CD14-positive monocyte (primary cell): ENCODE results near the gene PAM. TPM values are rescaled to one million over a fixed set of nuclear protein-coding genes. Genes with fewer than 3 reads are reported as not detected.

Experiments used
- DNase-seq, 3 donors: peaks; one replicate each; pipeline ENCODE4 v3.0.0-alpha.2; 2011 to 2022
- H2AFZ ChIP-seq: 2 replicates; pipeline ENCODE4 v1.6.0; 2012; ENCODE audit warnings: mild to moderate bottlenecking, low read depth, low read length, inconsistent platforms; ENCODE audit not compliant: insufficient read depth, poor library complexity, severe bottlenecking
- H3K27ac ChIP-seq, 2 donors: 1 replicate in 1 of 2; 2 replicates in 1 of 2; pipeline ENCODE4 v1.5.1; 2012 to 2013; ENCODE audit warnings: low read length in 2 of 2, control low read depth in 1 of 2, inconsistent platforms in 1 of 2, low read depth in 1 of 2, mild to moderate bottlenecking in 1 of 2
- H3K27me3 ChIP-seq, 2 donors: one replicate each; pipeline versions ENCODE4 v1.6.0 to v1.6.1; 2011 to 2013; ENCODE audit warnings: low read length in 2 of 2; ENCODE audit not compliant: control insufficient read depth in 2 of 2, insufficient read depth in 2 of 2
- H3K36me3 ChIP-seq, 2 donors: replicated peaks in 1 of 2; 1 replicate in 1 of 2; 2 replicates in 1 of 2; pipeline versions ENCODE4 v1.5.1 to v1.6.1; 2012 to 2013; ENCODE audit warnings: low read length in 2 of 2, control low read depth in 1 of 2, inconsistent platforms in 1 of 2, mild to moderate bottlenecking in 1 of 2; ENCODE audit not compliant: insufficient read depth in 2 of 2, control insufficient read depth in 1 of 2
- H3K4me1 ChIP-seq, 2 donors: 1 replicate in 1 of 2; 2 replicates in 1 of 2; pipeline versions ENCODE4 v1.5.1 to v1.6.1; 2012 to 2013; ENCODE audit warnings: low read length in 2 of 2, control low read depth in 1 of 2, inconsistent platforms in 1 of 2, mild to moderate bottlenecking in 1 of 2, moderate library complexity in 1 of 2; ENCODE audit not compliant: insufficient read depth in 2 of 2, control insufficient read depth in 1 of 2
- H3K4me2 ChIP-seq: replicated peaks from 2 replicates; pipeline ENCODE3; 2012; ENCODE audit warnings: low read length, moderate library complexity, mild to moderate bottlenecking; ENCODE audit not compliant: poor library complexity, severe bottlenecking; ENCODE audit errors: extremely low read depth
- H3K4me3 ChIP-seq, 3 experiments: fragments of 200-600 bp in 1 of 3; sonication (generic) in 1 of 3; replicated peaks in 1 of 3; 1 replicate in 2 of 3; 2 replicates in 1 of 3; pipeline ENCODE4 v1.5.1; 2011 to 2013; ENCODE audit warnings: low read length in 3 of 3, mild to moderate bottlenecking in 3 of 3, control low read depth in 2 of 3, low read depth in 2 of 3, inconsistent platforms in 1 of 3, moderate library complexity in 1 of 3
- H3K79me2 ChIP-seq: 2 replicates; pipeline ENCODE4 v1.6.0; 2012; ENCODE audit warnings: mild to moderate bottlenecking, control low read depth, inconsistent platforms, low read length, moderate library complexity; ENCODE audit not compliant: insufficient read depth
- H3K9ac ChIP-seq: 2 replicates; pipeline ENCODE4 v1.6.0; 2017; ENCODE audit warnings: low read length, mild to moderate bottlenecking; ENCODE audit not compliant: insufficient read depth, poor library complexity, severe bottlenecking
- H3K9me3 ChIP-seq, 2 donors: replicated peaks in 1 of 2; 1 replicate in 1 of 2; 2 replicates in 1 of 2; pipeline versions ENCODE4 v1.5.1 to v1.6.1; 2012 to 2013; ENCODE audit warnings: low read length in 2 of 2, control low read depth in 1 of 2; ENCODE audit not compliant: control insufficient read depth in 1 of 2, insufficient read depth in 1 of 2
- H4K20me1 ChIP-seq: 2 replicates; pipeline ENCODE4 v1.6.0; 2012; ENCODE audit warnings: mild to moderate bottlenecking, low read length, control low read depth, moderate library complexity; ENCODE audit not compliant: insufficient read depth
- H3K27ac Mint-ChIP-seq, 7 donors: one replicate each; pipeline ENCODE4 v1.8.0; 2020; ENCODE audit warnings: mild to moderate bottlenecking in 7 of 7, mixed read lengths in 7 of 7, moderate library complexity in 6 of 7, inconsistent platforms in 2 of 7
- H3K27me3 Mint-ChIP-seq, 3 donors: one replicate each; pipeline ENCODE4 v1.8.0; 2021 to 2022; ENCODE audit warnings: low read depth in 3 of 3, mild to moderate bottlenecking in 3 of 3, mixed read lengths in 3 of 3, moderate library complexity in 3 of 3, inconsistent platforms in 1 of 3
- H3K36me3 Mint-ChIP-seq, 2 donors: one replicate each; pipeline ENCODE4 v1.8.0; 2020; ENCODE audit warnings: mixed read lengths in 2 of 2, inconsistent platforms in 1 of 2, mild to moderate bottlenecking in 1 of 2
- H3K4me1 Mint-ChIP-seq: one replicate; pipeline ENCODE4 v1.8.0; 2020; ENCODE audit warnings: mild to moderate bottlenecking, mixed read lengths
- H3K4me3 Mint-ChIP-seq, 2 donors: one replicate each; pipeline ENCODE4 v1.8.0; 2020; ENCODE audit warnings: mild to moderate bottlenecking in 2 of 2, mixed read lengths in 2 of 2, moderate library complexity in 1 of 2
- H3K9me3 Mint-ChIP-seq, 7 donors: one replicate each; pipeline ENCODE4 v1.8.0; 2020 to 2022; ENCODE audit warnings: mixed read lengths in 7 of 7, mild to moderate bottlenecking in 6 of 7, moderate library complexity in 6 of 7, inconsistent platforms in 2 of 7
- WGBS: methylation state at CpG from one replicate; pipeline ENCODE4 v1.1.5; 2013; ENCODE audit warnings: missing lambda C conversion rate; ENCODE audit not compliant: insufficient coverage; 5-methylcytosine and 5-hydroxymethylcytosine counted together
- intact Hi-C, 2 donors: fragments of 100-400 bp; cut with micrococcal nuclease; formaldehyde crosslinking; loops; one replicate each; pipeline versions ENCODE4 v1.15.0 to v1.15.1; 2023
- polyA plus RNA-seq, 3 donors: library from polyadenylated mRNA; depleted of rRNA in 1 of 3; unstranded in 2 of 3; stranded (reverse) in 1 of 3; fragments of 300-500 nt in 2 of 3; fragments of >200 nt in 1 of 3; fragmentation: Illumina TruSeq in 2 of 3; gene quantifications; 1 replicate in 2 of 3; 2 replicates in 1 of 3; pipeline ENCODE4 v1.2.3, GENCODE V29; 2012 to 2021
- TF ChIP-seq, protein P1 (sequence below): fragments of 200-600 bp; IDR thresholded peaks from one replicate; pipeline ENCODE4 v1.8.0; 2022; ENCODE audit warnings: antibody characterized with exemption, mild to moderate bottlenecking

PAM gene
- polyA plus RNA-seq, 3 donors, result 11.8 to 27.4 (median 12.8) TPM

DNA sequence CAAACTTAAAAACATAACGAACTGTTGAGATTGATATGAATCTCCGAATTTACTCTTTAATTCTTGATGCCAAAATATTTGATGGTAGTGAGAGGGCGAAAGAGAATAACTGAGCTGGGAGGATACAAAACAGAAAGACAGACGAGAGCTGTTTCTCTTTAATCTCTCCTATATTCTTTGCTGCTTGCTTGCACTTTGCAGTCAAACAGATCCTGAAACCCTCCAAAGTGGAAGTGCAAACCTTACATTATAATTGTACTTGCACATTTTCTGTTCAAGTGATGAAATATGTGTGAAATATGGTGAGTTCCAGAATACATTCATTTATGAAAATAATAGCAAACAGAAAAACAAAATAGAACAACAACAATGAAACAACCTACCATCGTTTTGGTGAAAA lies 63.8 kb downstream of the PAM start:
- Histone ChIP-seq H3K27ac (no peak overlapping the region), H2AFZ (no peak overlapping the region), H3K4me3 (no peak overlapping the region), H3K4me2 (no peak overlapping the region), H3K9ac (no peak overlapping the region), H3K4me1 (peaks cover 12 to 15% of the 10 kb centered on the region in 2 donors), H4K20me1 (no peaks in the 10 kb centered on the region), H3K36me3 (no peaks in the 10 kb centered on the region), H3K79me2 (no peaks in the 10 kb centered on the region), H3K27me3 (no peaks in the 10 kb centered on the region), H3K9me3 (no peaks in the 10 kb centered on the region)
- Mint-ChIP-seq H3K36me3 (no peaks in the 10 kb centered on the region), H3K27me3 (no peaks in the 10 kb centered on the region), H3K4me1 (peaks cover 31% of the 10 kb centered on the region), H3K4me3 (no peak overlapping the region), H3K27ac (no peak overlapping the region), H3K9me3 (peaks cover 0 to 2% (median 0%) of the 10 kb centered on the region in 7 donors)
- intact Hi-C loops, result no loop called here
- DNase-seq, result no peak
- no CpG with 5 or more reads among the region's 5 CpGs for WGBS
- TF ChIP-seq, protein P1, sequence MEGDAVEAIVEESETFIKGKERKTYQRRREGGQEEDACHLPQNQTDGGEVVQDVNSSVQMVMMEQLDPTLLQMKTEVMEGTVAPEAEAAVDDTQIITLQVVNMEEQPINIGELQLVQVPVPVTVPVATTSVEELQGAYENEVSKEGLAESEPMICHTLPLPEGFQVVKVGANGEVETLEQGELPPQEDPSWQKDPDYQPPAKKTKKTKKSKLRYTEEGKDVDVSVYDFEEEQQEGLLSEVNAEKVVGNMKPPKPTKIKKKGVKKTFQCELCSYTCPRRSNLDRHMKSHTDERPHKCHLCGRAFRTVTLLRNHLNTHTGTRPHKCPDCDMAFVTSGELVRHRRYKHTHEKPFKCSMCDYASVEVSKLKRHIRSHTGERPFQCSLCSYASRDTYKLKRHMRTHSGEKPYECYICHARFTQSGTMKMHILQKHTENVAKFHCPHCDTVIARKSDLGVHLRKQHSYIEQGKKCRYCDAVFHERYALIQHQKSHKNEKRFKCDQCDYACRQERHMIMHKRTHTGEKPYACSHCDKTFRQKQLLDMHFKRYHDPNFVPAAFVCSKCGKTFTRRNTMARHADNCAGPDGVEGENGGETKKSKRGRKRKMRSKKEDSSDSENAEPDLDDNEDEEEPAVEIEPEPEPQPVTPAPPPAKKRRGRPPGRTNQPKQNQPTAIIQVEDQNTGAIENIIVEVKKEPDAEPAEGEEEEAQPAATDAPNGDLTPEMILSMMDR, result no peak

DNA sequence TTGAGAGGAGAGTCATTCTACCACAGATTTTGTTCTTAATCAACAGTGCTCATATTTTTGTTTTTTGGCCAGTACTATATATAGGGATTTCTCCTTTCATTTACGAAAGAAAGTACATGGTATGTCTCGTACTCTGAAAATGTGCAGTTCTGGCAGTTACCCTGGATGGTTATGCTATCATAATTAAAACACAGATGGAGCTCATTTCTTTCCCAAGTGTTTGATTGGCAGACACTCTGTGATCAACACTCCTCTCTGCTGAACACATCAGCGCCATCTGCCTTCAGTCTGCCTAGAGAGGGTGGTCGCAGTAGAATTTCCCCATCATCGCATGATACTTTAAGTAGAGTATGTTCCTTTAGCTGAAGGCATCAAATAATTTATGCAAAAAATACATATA lies 64.5 kb downstream of the PAM start:
- no CpG with 5 or more reads among the region's 5 CpGs for WGBS
- Histone ChIP-seq H2AFZ (no peak overlapping the region), H3K27me3 (no peaks in the 10 kb centered on the region), H3K4me2 (no peak overlapping the region), H3K4me1 (peaks cover 12 to 14% of the 10 kb centered on the region in 2 donors), H4K20me1 (no peaks in the 10 kb centered on the region), H3K9ac (no peak overlapping the region), H3K27ac (no peak overlapping the region), H3K4me3 (no peak overlapping the region), H3K79me2 (no peaks in the 10 kb centered on the region), H3K36me3 (no peaks in the 10 kb centered on the region), H3K9me3 (no peaks in the 10 kb centered on the region)
- H3K4me3 Mint-ChIP-seq, result no peak overlapping the region
- no peak overlapping the region for H3K27ac Mint-ChIP-seq
- intact Hi-C loops, result no loop called here
- peaks cover 31% of the 10 kb centered on the region for H3K4me1 Mint-ChIP-seq
- no peak for DNase-seq
- H3K27me3 Mint-ChIP-seq, result no peaks in the 10 kb centered on the region
- TF ChIP-seq, protein P1, result no peak
- peaks cover 0 to 2% (median 0%) of the 10 kb centered on the region in 7 donors for H3K9me3 Mint-ChIP-seq
- no peaks in the 10 kb centered on the region for H3K36me3 Mint-ChIP-seq
